Measurements from ENCODE around the gene FANCG. TPM values are rescaled to one million over a fixed set of nuclear protein-coding genes. Genes with fewer than 3 reads are reported as not detected.

The FANCG gene
- total and polyA plus RNA-seq, 2 donors (not counting 1 experiment from before 2014, with no cell fraction given) = 26.5 to 40.1 TPM

DNA sequence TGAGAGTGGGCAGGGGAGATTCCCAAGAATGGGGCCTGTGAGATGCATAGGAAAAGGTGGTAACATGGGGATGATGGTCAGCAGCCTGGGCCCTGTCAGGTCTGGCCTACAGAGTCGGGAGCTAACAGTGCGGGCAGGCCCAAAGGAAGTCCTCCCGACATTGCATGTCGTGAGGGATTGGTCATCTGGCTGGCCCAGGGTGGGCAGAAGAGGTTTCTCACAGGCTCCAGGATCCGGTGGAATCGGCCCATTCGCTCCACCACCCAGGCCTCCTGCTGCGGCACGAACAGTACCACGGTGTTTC, 22.7 kb upstream of the FANCG start:
- peak overlapping the region; percentile 86 for H3K4me3 Mint-ChIP-seq
- ATAC-seq (ENCODE audit: low read depth) = no peak
- H3K4me1 Mint-ChIP-seq = peaks cover 32% of the 10 kb centered on the region
- CTCF ChIA-PET = interaction anchor here (1.3 to 2.5 kb wide), 5 partner anchors 9 to 203 kb away, joined by 5 to 22 read pairs (median 9); partner anchors contain the start of genes ATOSB and FANCG
- POLR2A ChIA-PET = interaction anchor here (1.0 to 2.7 kb wide), 4 partner anchors 9 to 31 kb away, joined by 5 to 15 read pairs (median 12); partner anchors contain the start of genes ATOSB, FANCG and VCP
- H3K27me3 Mint-ChIP-seq = no peaks in the 10 kb centered on the region
- WGBS (ENCODE audit: insufficient coverage) = 5% methylated on average over 10 of the region's 10 CpGs
- H3K9ac ChIP-seq (ENCODE audit: low read length) = peak overlapping the region; percentile 86
- H3K27me3 ChIP-seq (replicated peaks in 1 of 4; ENCODE audit: control extremely low read depth in 1 of 4, control insufficient read depth in 3 of 4, insufficient read depth in 4 of 4, low read length in 3 of 4) = no peaks in the 10 kb centered on the region
- H4K20me1 ChIP-seq (ENCODE audit: control insufficient read depth, insufficient read depth, low read length, poor library complexity, severe bottlenecking) = no peaks in the 10 kb centered on the region
- H3K4me1 ChIP-seq (ENCODE audit: control insufficient read depth in 2 of 2, insufficient read depth in 2 of 2, low read length in 2 of 2) = peaks cover 13 to 22% of the 10 kb centered on the region in 2 donors
- H3K4me3 ChIP-seq (ENCODE audit: control extremely low read depth in 1 of 5, extremely low read depth in 1 of 5, insufficient read depth in 1 of 5, low read depth in 2 of 5, low read length in 4 of 5) = peak overlapping the region; percentile 61 to 94 (median 88)
- no peak for DNase-seq
- peak overlapping the region; percentile 97 for H3K27ac Mint-ChIP-seq
- peak overlapping the region; percentile 86 for H2AFZ ChIP-seq (ENCODE audit: insufficient read depth, low read depth, low read length, poor library complexity, severe bottlenecking)
- intact Hi-C loops (cut with micrococcal nuclease) = loop anchor here (2.0 kb wide), 2 partner anchors 58 to 630 kb away; partner anchors contain the start of genes CREB3 and TLN1
- H3K4me2 ChIP-seq (replicated peaks; ENCODE audit: low read depth, low read length, poor library complexity, severe bottlenecking) = peak overlapping the region; percentile 84
- TF ChIP-seq, protein P1, sequence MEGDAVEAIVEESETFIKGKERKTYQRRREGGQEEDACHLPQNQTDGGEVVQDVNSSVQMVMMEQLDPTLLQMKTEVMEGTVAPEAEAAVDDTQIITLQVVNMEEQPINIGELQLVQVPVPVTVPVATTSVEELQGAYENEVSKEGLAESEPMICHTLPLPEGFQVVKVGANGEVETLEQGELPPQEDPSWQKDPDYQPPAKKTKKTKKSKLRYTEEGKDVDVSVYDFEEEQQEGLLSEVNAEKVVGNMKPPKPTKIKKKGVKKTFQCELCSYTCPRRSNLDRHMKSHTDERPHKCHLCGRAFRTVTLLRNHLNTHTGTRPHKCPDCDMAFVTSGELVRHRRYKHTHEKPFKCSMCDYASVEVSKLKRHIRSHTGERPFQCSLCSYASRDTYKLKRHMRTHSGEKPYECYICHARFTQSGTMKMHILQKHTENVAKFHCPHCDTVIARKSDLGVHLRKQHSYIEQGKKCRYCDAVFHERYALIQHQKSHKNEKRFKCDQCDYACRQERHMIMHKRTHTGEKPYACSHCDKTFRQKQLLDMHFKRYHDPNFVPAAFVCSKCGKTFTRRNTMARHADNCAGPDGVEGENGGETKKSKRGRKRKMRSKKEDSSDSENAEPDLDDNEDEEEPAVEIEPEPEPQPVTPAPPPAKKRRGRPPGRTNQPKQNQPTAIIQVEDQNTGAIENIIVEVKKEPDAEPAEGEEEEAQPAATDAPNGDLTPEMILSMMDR (IDR thresholded peaks at IDR 0.05) = no peak
- peaks cover 0 to 26% of the 10 kb centered on the region in 2 experiments for H3K36me3 ChIP-seq (replicated peaks in 1 of 2; ENCODE audit: control extremely low read depth in 1 of 2, control insufficient read depth in 1 of 2, extremely low read depth in 1 of 2, insufficient read depth in 2 of 2, low read length in 1 of 2)
- no peaks in the 10 kb centered on the region for H3K9me3 ChIP-seq (ENCODE audit: control extremely low read depth in 1 of 3, control insufficient read depth in 2 of 3, insufficient read depth in 1 of 3, low read length in 2 of 3)
- H3K27ac ChIP-seq (ENCODE audit: low read length in 2 of 2) = peak overlapping the region; percentile 86 to 96
- H3K9me3 Mint-ChIP-seq (ENCODE audit: insufficient read depth) = no peaks in the 10 kb centered on the region
- H3K79me2 ChIP-seq (ENCODE audit: control insufficient read depth, insufficient read depth, low read length) = peaks cover 16% of the 10 kb centered on the region

- H3K4me2 ChIP-seq (replicated peaks; ENCODE audit: low read depth, low read length, poor library complexity, severe bottlenecking) = no peak overlapping the region
- no peaks in the 10 kb centered on the region for H3K27me3 Mint-ChIP-seq
- no peaks in the 10 kb centered on the region for H3K9me3 Mint-ChIP-seq (ENCODE audit: insufficient read depth)
- no peaks in the 10 kb centered on the region for H3K27me3 ChIP-seq (replicated peaks in 1 of 4; ENCODE audit: control extremely low read depth in 1 of 4, control insufficient read depth in 3 of 4, insufficient read depth in 4 of 4, low read length in 3 of 4)
- no peak overlapping the region for H2AFZ ChIP-seq (ENCODE audit: insufficient read depth, low read depth, low read length, poor library complexity, severe bottlenecking)
- no peaks in the 10 kb centered on the region for H4K20me1 ChIP-seq (ENCODE audit: control insufficient read depth, insufficient read depth, low read length, poor library complexity, severe bottlenecking)
- H3K4me1 Mint-ChIP-seq = peaks cover 46% of the 10 kb centered on the region
- CTCF ChIA-PET = interaction anchor here (0.8 to 4.1 kb wide), 7 partner anchors 13 to 379 kb away, joined by 3 to 61 read pairs (median 18); partner anchors contain the start of genes FANCG and VCP
- H3K9me3 ChIP-seq (ENCODE audit: control extremely low read depth in 1 of 3, control insufficient read depth in 2 of 3, insufficient read depth in 1 of 3, low read length in 2 of 3) = no peaks in the 10 kb centered on the region
- POLR2A ChIA-PET = interaction anchor here (0.8 kb wide), 1 partner anchor 717 kb away, joined by 3 read pairs; no protein-coding TSS in a partner anchor
- ATAC-seq (ENCODE audit: low read depth) (no peak), DNase-seq (no peak)
- intact Hi-C loops (cut with micrococcal nuclease) = loop anchor here (5.0 kb wide), 1 partner anchor 720 kb away; the partner anchor contains the start of gene MYORG
- H3K4me3 ChIP-seq (ENCODE audit: control extremely low read depth in 1 of 5, extremely low read depth in 1 of 5, insufficient read depth in 1 of 5, low read depth in 2 of 5, low read length in 4 of 5) = no peak overlapping the region
- H3K27ac Mint-ChIP-seq = peak overlapping the region; percentile 79
- H3K27ac ChIP-seq (ENCODE audit: low read length in 2 of 2) = no peak overlapping the region
- TF ChIP-seq, protein P1 (IDR thresholded peaks at IDR 0.05) = no peak
- TF ChIP-seq EZH2 (IDR thresholded peaks at IDR 0.05; ENCODE audit: borderline replicate concordance, insufficient read depth, low read depth, low read length, poor library complexity, severe bottlenecking) = no peak
- 88% methylated on average over 2 of the region's 3 CpGs for WGBS (ENCODE audit: insufficient coverage)
- peaks cover 0 to 46% of the 10 kb centered on the region in 2 experiments for H3K36me3 ChIP-seq (replicated peaks in 1 of 2; ENCODE audit: control extremely low read depth in 1 of 2, control insufficient read depth in 1 of 2, extremely low read depth in 1 of 2, insufficient read depth in 2 of 2, low read length in 1 of 2)
- H3K9ac ChIP-seq (ENCODE audit: low read length) = no peak overlapping the region
- H3K4me1 ChIP-seq (ENCODE audit: control insufficient read depth in 2 of 2, insufficient read depth in 2 of 2, low read length in 2 of 2) = peaks cover 15 to 29% of the 10 kb centered on the region in 2 donors
- peaks cover 16% of the 10 kb centered on the region for H3K79me2 ChIP-seq (ENCODE audit: control insufficient read depth, insufficient read depth, low read length)
- H3K4me3 Mint-ChIP-seq = peak overlapping the region; percentile 61
Observed at GRCh38 chr9:35097573-35097972, 17.8 kb upstream of the FANCG start.
